ENCODE results near the gene FBLN1. TPM values are rescaled to one million over a fixed set of nuclear protein-coding genes. Genes with fewer than 3 reads are reported as not detected.
A peak's percentile ranks its signal among the peaks of the same experiment; 100 is the strongest.
"Not testable (repeated sequence)": the region's sequence is repeated elsewhere in the genome, so short reads cannot be mapped to it uniquely, and the experiment has no call there.

FBLN1 gene
- total RNA-seq, 1 donor = 256 TPM

GRCh38 chr22:45493286-45493771, 9.4 kb upstream of the FBLN1 start:
- DNase-seq (ENCODE audit: low read depth) = peak; percentile 80
- H3K4me3 ChIP-seq (ENCODE audit: low read depth, low read length) = no peak overlapping the region
- TF ChIP-seq CTCF (IDR thresholded peaks at IDR 0.05; ENCODE audit: insufficient read depth, low read depth, low read length) = no peak

- DNase-seq (ENCODE audit: low read depth); H3K4me3 ChIP-seq (ENCODE audit: low read depth, low read length): not testable (repeated sequence)
Observed at GRCh38 chr22:45494306-45494705, 8.4 kb upstream of the FBLN1 start.

- not testable (repeated sequence) for DNase-seq (ENCODE audit: low read depth); H3K4me3 ChIP-seq (ENCODE audit: low read depth, low read length)
Observed at GRCh38 chr22:45495616-45496015, 7.1 kb upstream of the FBLN1 start.

- TF ChIP-seq CTCF (IDR thresholded peaks at IDR 0.05; ENCODE audit: insufficient read depth, low read depth, low read length) = no peak
- H3K4me3 ChIP-seq (ENCODE audit: low read depth, low read length) = no peak overlapping the region
Observed at GRCh38 chr22:45496451-45496941, 6.2 kb upstream of the FBLN1 start.

GRCh38 chr22:45497351-45498145, 5.1 kb upstream of the FBLN1 start:
- H3K4me3 ChIP-seq (ENCODE audit: low read depth, low read length) = no peak overlapping the region
- no peak for TF ChIP-seq CTCF (IDR thresholded peaks at IDR 0.05; ENCODE audit: insufficient read depth, low read depth, low read length)
- peak; percentile 65 for DNase-seq (ENCODE audit: low read depth)

More at GRCh38 chr22:45496451-45496941, 6.2 kb upstream of the FBLN1 start:
- DNase-seq (ENCODE audit: low read depth) = peak; percentile 59

GRCh38 chr22:45499746-45500145, 2.9 kb upstream of the FBLN1 start:
- DNase-seq (ENCODE audit: low read depth) = no peak
- no peak for TF ChIP-seq CTCF (IDR thresholded peaks at IDR 0.05; ENCODE audit: insufficient read depth, low read depth, low read length)
- no peak overlapping the region for H3K4me3 ChIP-seq (ENCODE audit: low read depth, low read length)

- no peak for DNase-seq (ENCODE audit: low read depth)
Observed at GRCh38 chr22:45503050-45503815, 550 bp downstream of the FBLN1 start.

More at GRCh38 chr22:45503050-45503815, 550 bp downstream of the FBLN1 start:
- TF ChIP-seq CTCF (IDR thresholded peaks at IDR 0.05; ENCODE audit: insufficient read depth, low read depth, low read length) = no peak
- peak overlapping the region; percentile 100 for H3K4me3 ChIP-seq (ENCODE audit: low read depth, low read length)

Measured in fibroblast of villous mesenchyme (primary cell).